SU-DHL-6 (cell line): ENCODE results near the gene LRRC7.

Source experiments
- CTCF ChIP-seq: fragments of 200-600 bp; sonication (generic); IDR thresholded peaks from one replicate; pipeline ENCODE4 v1.5.1; 2017; ENCODE audit warnings: antibody characterized with exemption, mild to moderate bottlenecking, low read length, moderate library complexity; ENCODE audit not compliant: insufficient read depth, poor library complexity, severe bottlenecking
- EZH2phosphoT487 ChIP-seq: fragments of 200-600 bp; sonication (generic), shearing (Covaris generic); conservative IDR thresholded peaks from 2 replicates; pipeline ENCODE4 v1.6.1; 2018; ENCODE audit warnings: mild to moderate bottlenecking, antibody characterized with exemption, low read length, moderate library complexity, mixed read lengths

GRCh38 chr1:69639159-69639558 is 71.4 kb downstream of the LRRC7 start:
- TF ChIP-seq CTCF (no peak), EZH2phosphoT487 (no peak)
